ENCODE results near the gene DENND1A. TPM values are rescaled to one million over a fixed set of nuclear protein-coding genes. Genes with fewer than 3 reads are reported as not detected.

Gene DENND1A
- total and polyA plus RNA-seq, 8 donors, result 4.4 to 109 (median 21.4) TPM

DNA sequence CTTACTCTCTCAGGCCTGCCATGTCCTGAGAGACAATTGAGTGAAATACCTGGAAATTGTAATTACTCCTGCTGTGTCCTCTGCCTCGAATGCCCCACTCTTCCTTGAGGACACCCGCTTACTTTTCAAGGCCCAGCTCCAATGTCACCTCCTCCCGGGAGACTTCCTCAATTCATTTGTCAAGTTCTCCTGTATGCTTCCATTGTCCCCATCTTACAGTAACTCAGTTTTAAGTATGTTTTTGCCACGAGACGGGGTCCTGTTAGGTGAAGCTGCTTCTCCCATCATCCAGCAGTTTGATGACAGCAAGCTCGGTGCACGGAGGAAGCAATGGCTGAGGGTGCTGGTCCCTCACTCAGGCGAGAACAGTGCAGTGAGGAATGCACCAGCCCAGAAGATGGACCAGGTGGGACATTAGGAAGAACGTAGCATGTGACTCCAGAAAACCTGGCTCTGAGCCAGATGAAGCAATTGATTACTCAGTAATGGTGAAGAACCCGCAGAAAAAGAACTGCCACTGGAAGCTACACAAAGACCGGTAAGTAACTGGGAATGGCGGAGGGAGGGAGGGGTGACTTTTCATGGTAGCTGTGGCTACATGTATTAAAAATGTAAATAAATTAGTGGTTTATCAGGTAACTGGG, 274.8 kb downstream of the DENND1A start:
- Histone ChIP-seq H3K4me1 (no peaks in the 10 kb centered on the region), H3K9me3 (no peaks in the 10 kb centered on the region), H3K27ac (no peak overlapping the region), H3K4me3 (no peak overlapping the region), H3K27me3 (no peaks in the 10 kb centered on the region), H3K36me3 (peaks cover 0 to 7% (median 6%) of the 10 kb centered on the region in 4 donors)
- 93 to 96% (median 96%) methylated on average over 12 of the region's 12 CpGs for WGBS, 5 donors
- TF ChIP-seq EP300 (IDR thresholded peaks at IDR 0.05), result no peak
- TF ChIP-seq, protein P1, sequence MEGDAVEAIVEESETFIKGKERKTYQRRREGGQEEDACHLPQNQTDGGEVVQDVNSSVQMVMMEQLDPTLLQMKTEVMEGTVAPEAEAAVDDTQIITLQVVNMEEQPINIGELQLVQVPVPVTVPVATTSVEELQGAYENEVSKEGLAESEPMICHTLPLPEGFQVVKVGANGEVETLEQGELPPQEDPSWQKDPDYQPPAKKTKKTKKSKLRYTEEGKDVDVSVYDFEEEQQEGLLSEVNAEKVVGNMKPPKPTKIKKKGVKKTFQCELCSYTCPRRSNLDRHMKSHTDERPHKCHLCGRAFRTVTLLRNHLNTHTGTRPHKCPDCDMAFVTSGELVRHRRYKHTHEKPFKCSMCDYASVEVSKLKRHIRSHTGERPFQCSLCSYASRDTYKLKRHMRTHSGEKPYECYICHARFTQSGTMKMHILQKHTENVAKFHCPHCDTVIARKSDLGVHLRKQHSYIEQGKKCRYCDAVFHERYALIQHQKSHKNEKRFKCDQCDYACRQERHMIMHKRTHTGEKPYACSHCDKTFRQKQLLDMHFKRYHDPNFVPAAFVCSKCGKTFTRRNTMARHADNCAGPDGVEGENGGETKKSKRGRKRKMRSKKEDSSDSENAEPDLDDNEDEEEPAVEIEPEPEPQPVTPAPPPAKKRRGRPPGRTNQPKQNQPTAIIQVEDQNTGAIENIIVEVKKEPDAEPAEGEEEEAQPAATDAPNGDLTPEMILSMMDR (IDR thresholded peaks at IDR 0.05), result no peak
- no peak for TF ChIP-seq POLR2A (IDR thresholded peaks at IDR 0.05)
- no peak for TF ChIP-seq POLR2AphosphoS5 (IDR thresholded peaks at IDR 0.05)
- DNase-seq, result no peak
- intact Hi-C loops (cut with DNase I; ENCODE audit: low total_unique reads), result no loop called here

DNA sequence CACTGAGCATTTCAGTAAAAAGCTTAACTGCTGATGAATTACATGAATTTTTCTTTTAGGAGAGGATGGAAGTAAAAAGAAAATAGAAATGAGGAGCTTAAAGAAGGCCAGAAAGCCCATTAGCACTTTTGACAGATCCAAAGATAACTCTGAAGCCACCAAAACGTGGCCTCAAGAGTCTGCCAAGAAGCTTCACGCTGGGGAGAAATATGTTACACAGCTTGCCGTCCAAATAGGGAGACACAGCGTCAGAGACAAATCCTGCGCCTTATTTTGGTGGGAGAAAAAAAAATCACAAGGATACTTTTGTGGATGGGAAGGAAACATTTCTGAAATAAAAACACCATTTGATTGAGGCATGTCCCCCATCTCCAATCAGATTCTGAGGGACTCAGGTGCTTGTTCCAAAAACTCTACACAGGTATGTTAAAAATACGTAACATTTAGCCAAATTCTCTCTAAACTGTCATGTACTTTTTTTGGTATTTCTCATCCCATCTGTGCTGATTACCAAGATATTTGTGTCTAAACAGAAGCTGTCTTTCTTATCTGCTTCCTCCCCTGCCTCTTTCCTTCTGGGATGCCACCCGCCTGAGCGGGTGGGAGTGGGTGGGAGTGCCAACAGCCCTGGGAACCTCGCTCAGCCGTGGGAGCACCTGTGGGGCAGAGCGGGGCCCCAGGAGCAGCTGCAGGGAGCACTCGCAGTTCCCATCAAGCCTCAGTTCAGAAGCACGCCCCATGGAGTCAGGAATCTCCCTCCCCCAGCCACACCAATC, 275.5 kb downstream of the DENND1A start:
- intact Hi-C loops (cut with DNase I; ENCODE audit: low total_unique reads), result no loop called here
- H3K4me3 ChIP-seq, result no peak overlapping the region
- peak in 1 of 2 donors; percentile 14 for DNase-seq
- peaks cover 0 to 7% (median 6%) of the 10 kb centered on the region in 4 donors for H3K36me3 ChIP-seq
- TF ChIP-seq, protein P1 (IDR thresholded peaks at IDR 0.05), result no peak
- no peak for TF ChIP-seq POLR2A (IDR thresholded peaks at IDR 0.05)
- no peak for TF ChIP-seq EP300 (IDR thresholded peaks at IDR 0.05)
- TF ChIP-seq POLR2AphosphoS5 (IDR thresholded peaks at IDR 0.05), result no peak
- H3K27me3 ChIP-seq, result no peaks in the 10 kb centered on the region
- H3K4me1 ChIP-seq, result no peaks in the 10 kb centered on the region
- H3K9me3 ChIP-seq, result no peaks in the 10 kb centered on the region
- no peak overlapping the region for H3K27ac ChIP-seq
- WGBS, 5 donors, result 87 to 93% (median 90%) methylated on average over 13 of the region's 13 CpGs

DNA sequence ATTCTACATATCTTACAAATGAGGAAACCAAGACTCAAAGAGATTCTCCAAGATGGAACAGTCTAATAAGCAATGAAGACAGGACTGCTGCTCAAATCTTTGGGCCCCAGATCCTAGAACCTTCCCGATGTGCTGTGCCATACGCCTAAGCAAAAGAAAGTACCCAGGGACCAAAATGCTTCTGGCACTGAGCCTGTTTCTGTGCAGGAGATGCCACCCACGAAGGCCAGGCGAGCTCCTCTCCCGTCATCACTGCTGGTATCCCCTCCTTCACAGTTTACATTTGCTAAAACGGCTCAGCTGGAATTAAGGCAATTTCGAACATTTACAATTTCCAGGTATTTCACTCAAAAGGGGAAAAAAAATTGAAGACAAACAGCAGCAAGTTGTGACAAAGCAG, 277.5 kb downstream of the DENND1A start:
- Histone ChIP-seq H3K9me3 (no peaks in the 10 kb centered on the region), H3K4me3 (no peak overlapping the region), H3K27ac (no peak overlapping the region), H3K27me3 (no peaks in the 10 kb centered on the region), H3K36me3 (peaks cover 0 to 10% (median 6%) of the 10 kb centered on the region in 4 donors), H3K4me1 (no peaks in the 10 kb centered on the region)
- 87 to 95% (median 94%) methylated on average over 7 of the region's 7 CpGs for WGBS, 5 donors
- DNase-seq, result peak in 1 of 2 donors; percentile 21
- TF ChIP-seq, protein P1 (IDR thresholded peaks at IDR 0.05), result no peak
- TF ChIP-seq POLR2AphosphoS5 (IDR thresholded peaks at IDR 0.05) (no peak), EP300 (IDR thresholded peaks at IDR 0.05) (no peak), POLR2A (IDR thresholded peaks at IDR 0.05) (no peak)
- intact Hi-C loops (cut with DNase I; ENCODE audit: low total_unique reads), result no loop called here

DNA sequence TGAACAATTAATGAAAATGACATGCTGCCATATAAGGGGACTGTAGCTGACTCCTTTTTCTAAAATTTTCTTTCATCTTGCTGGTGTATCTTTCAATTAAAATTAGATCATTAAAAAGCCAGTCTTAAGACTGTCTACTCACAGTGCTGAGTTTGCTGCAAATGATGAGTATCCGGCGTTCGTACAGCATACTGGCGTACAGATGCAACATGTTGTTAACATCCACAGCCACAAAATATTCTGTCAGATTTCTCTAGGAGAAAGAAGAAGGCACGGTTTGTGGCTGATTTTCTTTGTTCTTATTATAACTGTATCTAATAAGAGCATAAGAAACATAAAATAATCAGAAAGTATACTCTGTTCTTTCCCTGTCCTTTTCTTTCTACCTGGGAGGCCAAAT, 278.1 kb downstream of the DENND1A start:
- H3K27me3 ChIP-seq, result no peaks in the 10 kb centered on the region
- WGBS, 5 donors, result 94 to 98% (median 97%) methylated on average over 5 of the region's 5 CpGs
- no peak overlapping the region for H3K27ac ChIP-seq
- H3K36me3 ChIP-seq, result peaks cover 0 to 10% (median 6%) of the 10 kb centered on the region in 4 donors
- intact Hi-C loops (cut with DNase I; ENCODE audit: low total_unique reads), result no loop called here
- H3K4me3 ChIP-seq, result no peak overlapping the region
- H3K4me1 ChIP-seq, result no peaks in the 10 kb centered on the region
- no peak for DNase-seq
- TF ChIP-seq POLR2A (IDR thresholded peaks at IDR 0.05) (no peak), EP300 (IDR thresholded peaks at IDR 0.05) (no peak)
- TF ChIP-seq, protein P1 (IDR thresholded peaks at IDR 0.05), result no peak
- no peaks in the 10 kb centered on the region for H3K9me3 ChIP-seq
